GM12878 (cell line): ENCODE data around the gene ZDHHC11.
"Not testable (repeated sequence)": the region's sequence is repeated elsewhere in the genome, so short reads cannot be mapped to it uniquely, and the experiment has no call there.

Source experiments
- CREM ChIP-seq: IDR thresholded peaks from 2 replicates; pipeline ENCODE4 v1.6.1; 2014; ENCODE audit warnings: antibody characterized with exemption, low read depth
- EP300 ChIP-seq, 2 experiments: fragments of 150-350 bp in 1 of 2; IDR thresholded peaks; 2 replicates each; pipeline ENCODE4 v1.6.1; 2011 to 2012; ENCODE audit warnings: low read depth in 2 of 2, low read length in 2 of 2, borderline replicate concordance in 1 of 2, improper control_type of control experiment in 1 of 2, inconsistent platforms in 1 of 2; ENCODE audit not compliant: control insufficient read depth in 1 of 2
- GABPA ChIP-seq: IDR thresholded peaks from 2 replicates; pipeline ENCODE4 v1.6.1; 2014; ENCODE audit warnings: antibody characterized with exemption, low read depth, mild to moderate bottlenecking, inconsistent platforms
- PAX5 ChIP-seq: IDR thresholded peaks from 2 replicates; pipeline ENCODE4 v1.6.1; 2011; ENCODE audit warnings: low read depth, low read length, borderline replicate concordance
- POLR2A ChIP-seq: IDR thresholded peaks from 2 replicates; pipeline ENCODE4 v1.6.1; 2011; ENCODE audit warnings: low read depth, mild to moderate bottlenecking, low read length
- POLR2AphosphoS5 ChIP-seq: IDR thresholded peaks from 2 replicates; pipeline ENCODE4 v1.6.1; 2011; ENCODE audit warnings: mild to moderate bottlenecking, low read length, inconsistent platforms
- RAD21 ChIP-seq: IDR thresholded peaks from 2 replicates; pipeline ENCODE4 v1.6.1; 2011; ENCODE audit warnings: mild to moderate bottlenecking, low read depth, low read length, moderate library complexity; ENCODE audit not compliant: insufficient read depth
- SIX5 ChIP-seq: IDR thresholded peaks from 2 replicates; pipeline ENCODE4 v1.6.1; 2011; ENCODE audit warnings: mild to moderate bottlenecking, low read depth, low read length, moderate library complexity; ENCODE audit not compliant: severe bottlenecking
- TF ChIP-seq, protein P1 (sequence below): IDR thresholded peaks from 2 replicates; pipeline ENCODE4 v1.6.1; 2011; ENCODE audit warnings: low read depth, mild to moderate bottlenecking, low read length, moderate library complexity, borderline replicate concordance; ENCODE audit errors: extremely low read depth

DNA sequence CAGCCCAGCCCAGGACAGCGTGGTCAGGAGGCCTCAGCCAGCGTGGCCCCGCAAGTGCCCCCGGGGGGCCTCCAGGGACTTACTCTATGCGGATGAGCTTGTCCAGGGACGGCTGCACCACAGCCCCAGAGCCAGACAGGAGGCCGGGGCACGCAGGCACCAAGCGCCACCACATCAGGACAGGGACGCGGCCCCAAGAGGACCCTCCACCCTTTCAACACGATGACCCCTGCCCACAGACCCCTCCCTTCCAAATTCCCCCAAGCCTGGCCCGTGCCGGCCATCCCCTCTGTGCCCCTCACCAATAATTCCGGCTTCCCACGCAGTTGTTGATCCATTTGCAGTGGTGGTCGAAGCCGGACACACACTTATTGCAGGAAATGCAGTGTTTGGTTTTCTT lies 3.6 kb downstream of the ZDHHC11 start:
- not testable (repeated sequence) for TF ChIP-seq GABPA; EP300 (IDR thresholded peaks at IDR 0.05; ENCODE audit: borderline replicate concordance in 1 of 2, control insufficient read depth in 1 of 2, low read depth in 2 of 2, low read length in 2 of 2); POLR2A; CREM; RAD21; PAX5; POLR2AphosphoS5; SIX5
- TF ChIP-seq, protein P1, sequence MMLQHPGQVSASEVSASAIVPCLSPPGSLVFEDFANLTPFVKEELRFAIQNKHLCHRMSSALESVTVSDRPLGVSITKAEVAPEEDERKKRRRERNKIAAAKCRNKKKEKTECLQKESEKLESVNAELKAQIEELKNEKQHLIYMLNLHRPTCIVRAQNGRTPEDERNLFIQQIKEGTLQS, result not testable (repeated sequence)
